NCI-H2196 (cell line): ENCODE results near the gene METAP1D.

ENCODE experiments used
- DNase-seq: peaks from one replicate; lab custom pipeline; 2025; ENCODE audit not compliant: unreplicated experiment; lab: John Stamatoyannopoulos, UW

Gene METAP1D

GRCh38 chr2:172090044-172090961 lies 90.5 kb downstream of the METAP1D start:
- no peak for DNase-seq

DNA sequence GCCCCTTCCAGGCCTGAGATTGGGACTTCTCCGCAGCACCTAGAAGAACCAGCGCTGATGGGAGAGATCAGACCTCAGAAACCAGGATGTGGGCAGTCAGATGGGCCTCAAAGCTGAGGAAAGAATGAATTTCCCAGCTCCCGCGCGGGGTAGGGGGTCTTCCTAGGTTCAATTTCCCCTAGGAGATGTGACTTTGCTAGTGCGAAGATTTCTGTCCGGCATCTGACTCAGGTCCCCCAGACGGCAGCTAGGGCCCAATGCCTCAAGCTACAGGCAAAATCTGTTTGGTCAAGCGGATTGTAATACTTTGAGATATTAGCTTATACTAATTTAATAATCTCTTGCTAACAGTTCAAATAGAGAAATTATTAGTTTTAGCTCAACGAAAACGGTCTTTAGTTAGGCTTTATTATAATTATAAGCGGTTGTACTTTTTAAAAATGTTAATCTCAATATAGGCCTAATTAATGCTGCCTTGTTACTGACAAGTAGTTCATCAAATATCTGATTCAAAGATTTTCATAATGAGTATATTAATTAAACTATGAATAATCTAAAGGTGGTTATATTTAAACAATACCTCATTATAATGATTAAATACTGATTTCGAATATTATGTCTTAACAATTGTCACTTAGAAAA lies 91.4 kb downstream of the METAP1D start:
- no peak for DNase-seq

DNA sequence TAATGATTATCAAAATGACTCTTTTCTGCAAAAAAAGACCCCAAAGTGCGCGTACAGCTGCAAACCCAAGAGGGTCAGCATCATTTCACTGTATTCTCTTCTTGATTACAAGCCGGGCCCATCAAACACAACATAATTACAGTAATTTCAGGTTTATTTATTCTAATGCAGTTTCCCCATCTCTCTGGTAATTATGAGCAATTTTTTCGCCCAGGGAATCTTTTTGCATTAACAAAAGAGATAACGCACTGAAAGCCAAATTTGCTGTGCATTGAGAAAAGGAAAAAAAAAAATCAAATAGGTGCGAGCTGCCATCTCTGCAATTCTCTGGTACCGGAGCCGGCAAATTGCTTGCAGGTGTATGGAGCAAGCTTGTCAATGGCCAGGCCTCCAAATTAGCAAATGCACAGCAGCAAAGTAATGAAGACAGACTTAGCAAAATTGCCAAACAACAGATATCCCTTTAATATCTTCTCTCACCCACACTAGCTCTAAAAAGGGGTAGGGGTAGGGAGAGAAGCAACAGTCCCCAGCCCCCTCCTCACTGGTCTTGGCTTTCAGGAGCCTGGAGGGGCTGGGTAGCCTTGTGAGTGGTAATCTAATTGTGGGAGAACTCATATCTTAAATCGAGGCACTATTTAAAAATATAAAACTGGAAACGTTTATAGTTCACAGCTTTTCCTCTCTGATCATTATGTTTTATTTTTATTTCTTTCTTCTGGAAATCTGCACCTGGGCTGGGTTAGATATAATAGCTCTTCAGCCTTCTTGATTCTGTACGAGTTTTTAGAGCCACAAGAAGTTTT lies 92.2 kb downstream of the METAP1D start:
- DNase-seq: no peak

GRCh38 chr2:172092716-172093415 lies 93.1 kb downstream of the METAP1D start:
- DNase-seq: no peak

DNA sequence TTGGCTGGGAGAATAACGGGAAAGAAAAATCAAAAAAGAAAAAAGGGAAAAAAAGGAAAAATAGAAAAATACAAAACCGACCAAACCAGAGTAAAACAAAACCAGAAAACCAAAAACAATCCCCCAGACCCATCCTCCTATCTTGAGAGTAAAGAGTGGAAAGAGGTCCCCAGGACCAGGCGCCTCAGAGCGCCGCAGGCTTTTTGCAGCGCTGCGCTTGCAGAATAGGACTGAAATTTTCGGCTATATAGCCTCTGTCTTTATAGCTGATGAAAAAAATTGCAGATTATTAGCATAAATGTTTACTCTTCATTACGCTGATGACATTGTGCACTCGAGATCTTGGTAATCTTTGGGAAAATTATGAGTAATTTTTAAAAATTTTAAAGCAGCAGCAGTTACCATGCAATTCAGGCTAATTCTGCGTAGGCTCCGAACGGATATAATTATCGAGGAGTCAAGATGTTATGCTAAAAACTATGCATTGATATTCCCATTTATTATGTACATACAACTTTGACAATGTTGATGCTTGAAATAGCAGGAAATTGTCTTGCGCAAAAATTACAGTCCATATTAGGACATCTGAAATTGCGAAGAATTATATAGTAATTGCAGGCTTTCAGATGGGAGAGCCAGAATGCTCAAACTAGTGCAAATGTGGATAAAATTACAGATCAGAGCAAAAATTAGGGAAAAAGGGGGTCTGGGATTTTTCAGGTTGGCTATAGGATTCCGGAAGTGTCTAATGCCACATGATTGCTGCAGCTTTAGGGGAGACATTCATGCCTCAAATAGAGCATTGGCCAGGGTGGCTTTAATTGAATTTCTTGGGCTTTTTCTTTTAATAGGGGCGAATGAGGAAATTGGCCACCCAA lies 93.9 kb downstream of the METAP1D start:
- no peak for DNase-seq

DNA sequence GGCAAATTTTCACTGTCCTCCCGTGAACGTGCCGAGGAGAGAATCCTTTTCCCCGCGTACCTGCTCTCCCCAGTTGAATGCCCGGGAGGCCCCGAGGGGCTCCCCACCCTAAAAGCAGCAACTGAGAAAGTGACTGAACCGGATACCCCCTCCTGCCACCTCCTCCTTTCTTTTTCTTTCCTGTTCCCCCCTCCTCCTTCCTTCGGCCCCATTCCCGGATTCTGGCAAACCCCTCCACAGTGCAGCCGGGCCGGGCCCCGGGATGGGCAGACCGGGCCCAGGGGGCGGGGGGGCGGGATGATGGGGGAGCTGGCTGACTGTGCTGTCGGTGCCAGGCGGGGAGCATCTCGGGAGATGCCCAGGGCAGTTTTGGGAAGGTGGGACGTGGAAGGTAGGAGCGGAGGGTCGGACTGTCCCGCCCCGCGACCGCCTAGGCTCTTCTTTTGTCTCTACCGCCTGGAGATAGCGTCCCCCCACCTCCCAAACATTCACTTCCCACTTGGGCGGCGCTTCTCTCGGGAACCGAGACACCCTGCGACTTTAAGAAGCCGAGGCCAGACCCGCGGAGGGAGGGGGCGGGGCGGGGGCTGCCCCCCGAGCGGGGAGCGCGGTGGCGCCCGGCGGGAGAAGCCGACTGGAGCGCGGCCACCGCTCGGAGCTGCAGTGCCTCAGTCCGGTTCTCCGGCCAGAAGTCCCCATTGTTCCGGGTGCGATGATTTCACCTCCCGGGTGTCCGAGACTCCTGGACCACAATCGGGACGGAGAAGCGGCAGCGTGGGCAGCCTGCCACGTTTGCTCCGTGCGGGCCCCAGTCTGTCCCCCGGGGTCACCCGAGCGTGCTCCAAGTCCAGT lies 94.8 kb downstream of the METAP1D start:
- peak; percentile 26 for DNase-seq

GRCh38 chr2:172095146-172095904 lies 95.6 kb downstream of the METAP1D start:
- peak; percentile 31 for DNase-seq

DNA sequence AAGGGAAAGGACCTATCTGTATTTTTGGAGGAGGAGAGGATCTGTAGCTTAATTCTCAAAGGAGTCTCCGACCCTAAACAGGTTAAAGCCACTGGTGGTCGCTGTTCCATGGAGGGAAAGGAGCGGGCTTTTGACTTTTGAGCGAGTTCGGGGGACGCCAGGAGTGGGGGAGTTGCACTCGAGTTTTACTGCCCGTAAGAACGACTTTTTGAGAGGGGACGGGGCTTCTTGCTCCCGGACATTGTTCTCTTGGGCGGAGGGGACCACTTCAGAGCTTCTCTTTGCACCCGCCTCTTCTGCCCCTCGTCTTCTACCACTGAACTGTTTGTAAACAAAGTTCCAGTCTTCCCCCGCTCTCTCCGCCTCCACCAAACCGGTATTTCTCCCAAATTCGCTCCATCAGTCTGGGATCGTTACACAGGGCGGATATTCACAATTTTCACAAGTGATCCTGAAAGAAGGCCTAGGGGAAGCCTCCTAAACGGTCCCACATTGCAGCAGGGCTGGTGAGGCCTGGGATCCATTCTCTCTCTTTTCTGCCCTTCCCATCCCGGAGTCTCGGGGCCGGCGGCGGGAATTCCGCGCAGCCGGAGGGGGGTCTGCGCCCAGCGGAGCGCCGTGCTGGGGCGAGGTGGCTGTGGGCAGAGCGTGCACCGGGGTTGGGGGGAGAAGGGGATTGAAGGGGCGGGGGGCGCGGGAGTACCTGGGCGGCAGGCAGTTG lies 96.3 kb downstream of the METAP1D start:
- DNase-seq: no peak

DNA sequence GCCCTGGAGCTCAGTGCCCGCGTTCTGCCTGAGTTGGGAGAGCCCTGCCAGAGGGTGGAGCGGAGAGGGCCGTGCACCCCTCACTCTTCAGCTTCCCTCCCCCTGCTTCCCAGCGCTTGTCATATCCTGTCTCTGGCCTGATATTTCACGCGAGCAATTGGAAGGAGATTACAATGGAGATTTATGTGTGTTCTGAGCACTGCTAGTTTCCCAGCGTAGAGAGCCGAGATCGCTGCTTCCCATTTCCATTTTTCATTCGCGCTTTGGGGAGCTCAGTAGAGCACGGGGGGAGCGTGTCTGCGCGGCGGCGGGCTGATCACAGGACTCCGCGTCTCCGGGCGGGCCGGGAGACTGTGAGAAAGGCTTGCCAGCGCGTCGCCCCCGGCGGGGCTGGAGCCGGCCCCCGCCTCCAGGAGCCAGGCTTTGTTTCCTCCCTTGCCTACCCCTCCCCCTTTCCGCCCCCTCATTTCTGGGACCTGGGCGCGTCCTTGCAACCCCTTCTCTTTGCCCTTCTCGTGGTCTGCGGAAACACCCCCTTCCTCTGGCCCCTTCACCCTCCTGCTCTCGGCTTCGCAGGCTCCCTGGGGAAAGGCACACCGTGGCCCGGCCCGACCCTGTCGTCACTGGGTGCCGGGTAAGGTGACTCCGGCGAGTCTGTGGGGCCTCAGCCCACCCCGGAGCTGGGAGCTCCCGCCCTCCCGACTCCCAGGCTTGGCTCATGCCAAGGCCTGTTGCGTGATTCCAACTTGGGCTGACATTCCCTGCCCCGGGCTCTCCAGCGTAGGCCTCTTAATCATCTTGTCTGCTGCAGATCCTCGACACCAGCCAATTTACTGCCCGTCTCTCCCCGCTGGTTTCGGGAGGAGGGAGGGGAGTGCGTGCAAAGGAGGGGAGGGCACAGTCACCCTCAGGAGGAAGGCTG lies 97.1 kb downstream of the METAP1D start:
- peak; percentile 34 for DNase-seq

DNA sequence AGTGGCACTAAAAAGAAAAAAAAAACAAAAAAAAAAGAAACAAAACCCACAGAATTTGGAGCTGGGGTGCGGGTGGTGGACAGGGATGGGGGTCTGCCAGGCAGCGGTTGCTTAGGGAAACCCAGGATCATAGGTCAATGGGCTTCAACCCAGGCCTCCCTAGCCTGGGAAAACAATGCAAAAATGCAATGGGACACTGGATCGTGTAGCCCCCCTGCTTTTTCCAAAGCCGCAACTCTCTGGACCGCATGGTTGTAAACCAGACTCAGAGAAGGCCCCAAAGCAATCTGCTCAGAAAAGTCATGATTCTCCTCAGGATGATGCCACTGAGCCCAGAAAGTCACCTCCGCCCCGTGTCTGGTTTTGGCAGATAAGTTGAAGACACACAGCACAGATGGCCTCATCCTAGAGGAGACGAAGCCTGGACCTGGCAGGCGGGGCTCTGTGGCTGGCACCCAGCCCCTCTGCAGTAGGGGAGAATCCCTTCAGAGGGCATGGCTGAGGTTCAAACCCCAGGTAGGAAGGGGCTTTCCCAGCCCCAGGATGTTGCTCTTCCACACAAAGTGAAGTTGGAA lies 97.9 kb downstream of the METAP1D start:
- no peak for DNase-seq

GRCh38 chr2:172098287-172098649 lies 98.5 kb downstream of the METAP1D start:
- no peak for DNase-seq

DNA sequence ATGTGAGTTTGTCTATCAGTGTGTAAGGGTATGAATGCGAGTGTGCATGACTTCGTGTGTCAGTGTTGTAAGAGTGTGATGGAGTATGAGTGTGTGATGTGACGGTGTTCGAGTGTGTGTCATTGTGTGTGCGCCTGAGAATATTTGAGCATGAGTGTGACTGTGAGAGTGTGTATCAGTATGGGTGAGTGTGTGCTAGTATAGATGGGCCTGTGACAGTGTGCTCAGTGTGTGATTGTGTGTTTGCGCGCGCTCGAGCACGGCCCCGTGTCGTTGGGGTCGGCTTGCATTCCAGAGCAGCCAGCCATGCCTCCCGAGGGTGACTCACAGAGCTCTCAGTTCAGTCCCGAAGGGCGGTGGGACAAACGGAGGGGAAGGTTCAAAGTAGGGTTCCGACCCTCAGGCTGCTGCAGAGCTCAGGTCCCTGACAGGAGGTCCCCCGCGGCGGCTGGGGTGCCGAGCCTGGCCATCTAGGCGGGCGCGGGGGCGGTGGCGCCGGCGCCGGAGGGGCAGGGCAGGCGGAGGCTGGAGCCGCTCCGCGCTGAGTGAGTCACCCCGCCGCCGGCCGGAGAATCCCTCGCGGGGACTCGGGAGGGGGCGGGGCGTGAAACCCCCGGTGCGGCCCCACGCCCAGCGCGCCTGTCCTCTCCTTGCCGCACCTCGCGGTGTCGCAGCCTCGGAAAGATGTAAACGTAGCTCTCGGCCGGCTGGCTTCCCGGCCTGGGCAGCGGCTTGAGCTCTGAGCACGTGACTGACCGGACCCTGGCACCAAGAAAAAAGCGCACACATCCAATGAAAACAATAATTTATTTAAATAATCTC lies 99.1 kb downstream of the METAP1D start:
- no peak for DNase-seq

- DNase-seq: no peak
Measured at GRCh38 chr2:172099472-172100079, 99.8 kb downstream of the METAP1D start.

DNA sequence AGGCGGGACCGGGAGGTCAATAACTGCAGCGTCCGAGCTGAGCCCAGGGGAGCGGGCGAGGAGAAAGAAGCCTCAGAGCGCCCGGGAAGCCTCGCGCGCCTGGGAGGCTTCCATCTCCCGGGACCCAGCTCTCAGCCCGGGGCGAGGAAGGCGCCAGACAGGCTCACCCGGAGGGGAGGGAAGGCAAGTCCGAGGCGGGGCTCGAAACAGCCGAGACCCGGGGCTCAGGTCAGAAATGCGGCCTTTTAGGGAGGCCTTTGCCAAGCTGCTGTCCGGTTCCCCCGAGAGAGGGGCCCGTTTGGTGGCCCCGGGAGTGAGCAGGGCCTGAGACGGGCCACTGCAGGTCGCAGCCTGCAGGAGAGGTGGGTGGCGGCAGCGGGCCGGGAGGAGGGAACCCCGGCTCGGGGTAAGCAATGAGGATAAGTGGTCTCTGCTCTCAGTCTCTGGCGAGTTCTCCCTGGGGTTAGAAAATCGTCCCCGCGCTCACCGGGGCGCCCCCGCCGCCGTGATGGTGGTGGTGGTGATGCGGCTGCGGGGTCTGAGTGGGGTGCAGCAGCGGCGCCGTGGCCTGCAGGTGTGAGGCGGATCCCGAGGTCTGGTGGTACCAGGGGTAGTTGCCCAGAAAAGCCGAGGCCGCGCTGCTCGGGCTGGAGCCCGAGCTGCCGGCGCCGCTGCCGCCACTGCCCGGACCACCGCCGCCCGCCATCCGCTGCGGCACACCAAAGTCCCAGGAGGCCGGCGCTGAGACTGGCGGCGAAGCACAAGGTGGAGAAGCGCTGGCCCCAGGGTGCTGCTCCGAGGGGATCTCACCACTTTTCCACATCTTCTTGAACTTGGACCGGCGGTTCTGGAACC lies 100.6 kb downstream of the METAP1D start:
- DNase-seq: no peak
